GM23338 (cell line): ENCODE results near the gene ARL13A. TPM values are rescaled to one million over a fixed set of nuclear protein-coding genes. Genes with fewer than 3 reads are reported as not detected.

Experiments used
- ATAC-seq: fragments of 200-7000 bp; cut with Tn5 transposase; 3 replicates; pipeline ENCODE4 v1.9.1; 2020
- DNase-seq: peaks from one replicate; pipeline ENCODE4 v3.0.0-alpha.2; 2015; ENCODE audit warnings: low spot score
- H2AFZ ChIP-seq: fragments of 200-600 bp; sonication (generic); 2 replicates; pipeline ENCODE4 v1.8.0; 2016; ENCODE audit warnings: antibody characterized with exemption, mild to moderate bottlenecking, moderate library complexity
- H3F3A ChIP-seq: fragments of 200-600 bp; sonication (generic); replicated peaks from 2 replicates; pipeline ENCODE4 v1.8.0; 2017; ENCODE audit warnings: antibody characterized with exemption, mixed run types, low read depth
- H3K27ac ChIP-seq: fragments of 200-600 bp; sonication (generic); 2 replicates; pipeline ENCODE4 v1.6.1; 2016; ENCODE audit warnings: low read depth
- H3K27me3 ChIP-seq: fragments of 200-600 bp; sonication (generic); 2 replicates; pipeline ENCODE4 v1.8.0; 2016; ENCODE audit warnings: mild to moderate bottlenecking, mixed run types, moderate library complexity; ENCODE audit not compliant: insufficient read depth
- H3K36me3 ChIP-seq: fragments of 200-600 bp; sonication (generic); 2 replicates; pipeline ENCODE4 v1.8.0; 2016; ENCODE audit warnings: mild to moderate bottlenecking; ENCODE audit not compliant: insufficient read depth
- H3K4me1 ChIP-seq: fragments of 200-600 bp; sonication (generic); 2 replicates; pipeline ENCODE4 v1.8.0; 2016; ENCODE audit warnings: mild to moderate bottlenecking, moderate library complexity; ENCODE audit not compliant: insufficient read depth
- H3K4me2 ChIP-seq: fragments of 200-600 bp; sonication (generic); 2 replicates; pipeline ENCODE4 v1.7.1; 2017; ENCODE audit warnings: mixed run types
- H3K4me3 ChIP-seq: fragments of 200-600 bp; sonication (generic); 2 replicates; pipeline ENCODE4 v1.6.1; 2016; ENCODE audit warnings: mixed run types
- H3K79me2 ChIP-seq: fragments of 200-600 bp; sonication (generic); replicated peaks from 2 replicates; pipeline ENCODE4 v1.8.0; 2017; ENCODE audit warnings: mild to moderate bottlenecking; ENCODE audit not compliant: insufficient read depth
- H3K9me2 ChIP-seq: fragments of 200-600 bp; sonication (generic); 2 replicates; pipeline ENCODE4 v1.8.0; 2017; ENCODE audit not compliant: insufficient read depth
- H4K20me1 ChIP-seq: fragments of 200-600 bp; sonication (generic); replicated peaks from 2 replicates; pipeline ENCODE4 v1.8.0; 2017; ENCODE audit warnings: mild to moderate bottlenecking; ENCODE audit not compliant: insufficient read depth
- H3K27ac Mint-ChIP-seq: 2 replicates; pipeline ENCODE4 v1.8.0; 2020; ENCODE audit warnings: inconsistent platforms, mild to moderate bottlenecking, moderate library complexity, mixed read lengths
- H3K27me3 Mint-ChIP-seq: 3 replicates; pipeline ENCODE4 v1.8.0; 2022; ENCODE audit warnings: low read depth, mild to moderate bottlenecking, moderate library complexity, mixed read lengths, inconsistent platforms; ENCODE audit not compliant: insufficient read depth, poor library complexity
- H3K36me3 Mint-ChIP-seq: 3 replicates; pipeline ENCODE4 v1.8.0; 2021; ENCODE audit warnings: low read depth, mild to moderate bottlenecking, inconsistent platforms, moderate library complexity, mixed read lengths
- H3K4me1 Mint-ChIP-seq: 3 replicates; pipeline ENCODE4 v1.8.0; 2020; ENCODE audit warnings: mild to moderate bottlenecking, inconsistent platforms, mixed read lengths
- H3K4me3 Mint-ChIP-seq: 3 replicates; pipeline ENCODE4 v1.8.0; 2021; ENCODE audit warnings: moderate library complexity, mild to moderate bottlenecking, inconsistent platforms, mixed read lengths
- H3K9me3 Mint-ChIP-seq: 3 replicates; pipeline ENCODE4 v1.8.0; 2020; ENCODE audit warnings: moderate library complexity, mild to moderate bottlenecking, inconsistent platforms, mixed read lengths
- CTCF ChIP-seq, 2 experiments: fragments of 200-600 bp in 1 of 2; sonication (generic) in 1 of 2; conservative IDR thresholded peaks; 2 replicates each; pipeline versions ENCODE4 v1.5.1 to v1.6.1; 2016 to 2017; ENCODE audit warnings: antibody characterized with exemption in 2 of 2, low read depth in 2 of 2, mild to moderate bottlenecking in 2 of 2, moderate library complexity in 1 of 2
- ETS1 ChIP-seq: IDR thresholded peaks from 2 replicates; pipeline ENCODE4 v1.6.1; 2016; ENCODE audit warnings: antibody characterized with exemption
- EZH2 ChIP-seq: fragments of 200-600 bp; sonication (generic); IDR thresholded peaks from one replicate; pipeline ENCODE4 v1.8.0; 2017; ENCODE audit warnings: antibody characterized with exemption, mild to moderate bottlenecking, low read depth; ENCODE audit not compliant: unreplicated experiment
- EZH2phosphoT487 ChIP-seq: fragments of 200-600 bp; sonication (generic); IDR thresholded peaks from one replicate; pipeline ENCODE4 v1.8.1; 2018; ENCODE audit warnings: antibody characterized with exemption; ENCODE audit not compliant: unreplicated experiment
- JUNB ChIP-seq: IDR thresholded peaks from one replicate; pipeline ENCODE4 v1.6.1; 2016; ENCODE audit warnings: antibody characterized with exemption; ENCODE audit not compliant: unreplicated experiment
- NANOG ChIP-seq: IDR thresholded peaks from 2 replicates; pipeline ENCODE4 v1.6.1; 2016; ENCODE audit warnings: antibody characterized with exemption, borderline replicate concordance
- POLR2AphosphoS5 ChIP-seq: IDR thresholded peaks from 2 replicates; pipeline ENCODE4 v1.6.1; 2016; ENCODE audit warnings: antibody characterized with exemption, low read depth
- STAT1 ChIP-seq: IDR thresholded peaks from one replicate; pipeline ENCODE4 v1.6.1; 2016; ENCODE audit warnings: antibody characterized with exemption; ENCODE audit not compliant: unreplicated experiment
- ZNF114 ChIP-seq: fragments of 250-450 bp; sonication (Bioruptor Pico); IDR thresholded peaks from 2 replicates; pipeline ENCODE4 v1.5.0; 2020; ENCODE audit warnings: mild to moderate bottlenecking, moderate library complexity
- ZNF331 ChIP-seq: fragments of 250-450 bp; sonication (Bioruptor Pico); IDR thresholded peaks from 2 replicates; pipeline ENCODE4 v1.5.0; 2020; ENCODE audit warnings: low read depth, mild to moderate bottlenecking, moderate library complexity
- polyA plus RNA-seq: library from polyadenylated mRNA; unstranded; fragments of >200 nt; fragmentation: Nextera tagmentation; extraction: Ambion mirVana; gene quantifications from 2 replicates; pipeline ENCODE4 v1.2.1, GENCODE V29; 2016
- total RNA-seq: library from RNA; depleted of rRNA; stranded (reverse); fragments of >200 nt; shearing (Covaris generic); gene quantifications from 2 replicates; pipeline ENCODE4 v1.2.3, GENCODE V29; 2014
- TF ChIP-seq, protein P1 (sequence below): IDR thresholded peaks from one replicate; pipeline ENCODE4 v1.6.1; 2018; ENCODE audit warnings: antibody characterized with exemption; ENCODE audit not compliant: unreplicated experiment
- TF ChIP-seq, protein P2 (sequence below): fragments of 250-450 bp; sonication (Bioruptor Pico); IDR thresholded peaks from 2 replicates; pipeline ENCODE4 v1.5.0; 2020; ENCODE audit warnings: mild to moderate bottlenecking, moderate library complexity

The ARL13A gene
- total and polyA plus RNA-seq, 2 experiments from 2014 or later: not detected

GRCh38 chrX:101037231-101037630 lies 67.7 kb downstream of the ARL13A start:
- Mint-ChIP-seq H3K27ac (no peak overlapping the region), H3K36me3 (peaks cover 9% of the 10 kb centered on the region; the same call in 2 of the 3 replicates), H3K9me3 (no peaks in the 10 kb centered on the region)

More at GRCh38 chrX:101037231-101037630, 67.7 kb downstream of the ARL13A start:
- H3K27me3 ChIP-seq: no peaks in the 10 kb centered on the region
- Mint-ChIP-seq H3K27me3 (no peaks in the 10 kb centered on the region), H3K4me1 (no peaks in the 10 kb centered on the region), H3K4me3 (no peak overlapping the region)
- no peaks in the 10 kb centered on the region for H3K9me2 ChIP-seq
- TF ChIP-seq CTCF (conservative IDR thresholded peaks at IDR 0.05; ENCODE audit: low read depth in 2 of 2) (no peak), NANOG (no peak), EZH2phosphoT487 (no peak), EZH2 (no peak), ETS1 (no peak), ZNF114 (CRISPR knock-in tag) (no peak), STAT1 (no peak), ZNF331 (CRISPR knock-in tag) (no peak), JUNB (no peak), POLR2AphosphoS5 (no peak)
- TF ChIP-seq, protein P1, sequence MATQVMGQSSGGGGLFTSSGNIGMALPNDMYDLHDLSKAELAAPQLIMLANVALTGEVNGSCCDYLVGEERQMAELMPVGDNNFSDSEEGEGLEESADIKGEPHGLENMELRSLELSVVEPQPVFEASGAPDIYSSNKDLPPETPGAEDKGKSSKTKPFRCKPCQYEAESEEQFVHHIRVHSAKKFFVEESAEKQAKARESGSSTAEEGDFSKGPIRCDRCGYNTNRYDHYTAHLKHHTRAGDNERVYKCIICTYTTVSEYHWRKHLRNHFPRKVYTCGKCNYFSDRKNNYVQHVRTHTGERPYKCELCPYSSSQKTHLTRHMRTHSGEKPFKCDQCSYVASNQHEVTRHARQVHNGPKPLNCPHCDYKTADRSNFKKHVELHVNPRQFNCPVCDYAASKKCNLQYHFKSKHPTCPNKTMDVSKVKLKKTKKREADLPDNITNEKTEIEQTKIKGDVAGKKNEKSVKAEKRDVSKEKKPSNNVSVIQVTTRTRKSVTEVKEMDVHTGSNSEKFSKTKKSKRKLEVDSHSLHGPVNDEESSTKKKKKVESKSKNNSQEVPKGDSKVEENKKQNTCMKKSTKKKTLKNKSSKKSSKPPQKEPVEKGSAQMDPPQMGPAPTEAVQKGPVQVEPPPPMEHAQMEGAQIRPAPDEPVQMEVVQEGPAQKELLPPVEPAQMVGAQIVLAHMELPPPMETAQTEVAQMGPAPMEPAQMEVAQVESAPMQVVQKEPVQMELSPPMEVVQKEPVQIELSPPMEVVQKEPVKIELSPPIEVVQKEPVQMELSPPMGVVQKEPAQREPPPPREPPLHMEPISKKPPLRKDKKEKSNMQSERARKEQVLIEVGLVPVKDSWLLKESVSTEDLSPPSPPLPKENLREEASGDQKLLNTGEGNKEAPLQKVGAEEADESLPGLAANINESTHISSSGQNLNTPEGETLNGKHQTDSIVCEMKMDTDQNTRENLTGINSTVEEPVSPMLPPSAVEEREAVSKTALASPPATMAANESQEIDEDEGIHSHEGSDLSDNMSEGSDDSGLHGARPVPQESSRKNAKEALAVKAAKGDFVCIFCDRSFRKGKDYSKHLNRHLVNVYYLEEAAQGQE: no peak
- TF ChIP-seq, protein P2, sequence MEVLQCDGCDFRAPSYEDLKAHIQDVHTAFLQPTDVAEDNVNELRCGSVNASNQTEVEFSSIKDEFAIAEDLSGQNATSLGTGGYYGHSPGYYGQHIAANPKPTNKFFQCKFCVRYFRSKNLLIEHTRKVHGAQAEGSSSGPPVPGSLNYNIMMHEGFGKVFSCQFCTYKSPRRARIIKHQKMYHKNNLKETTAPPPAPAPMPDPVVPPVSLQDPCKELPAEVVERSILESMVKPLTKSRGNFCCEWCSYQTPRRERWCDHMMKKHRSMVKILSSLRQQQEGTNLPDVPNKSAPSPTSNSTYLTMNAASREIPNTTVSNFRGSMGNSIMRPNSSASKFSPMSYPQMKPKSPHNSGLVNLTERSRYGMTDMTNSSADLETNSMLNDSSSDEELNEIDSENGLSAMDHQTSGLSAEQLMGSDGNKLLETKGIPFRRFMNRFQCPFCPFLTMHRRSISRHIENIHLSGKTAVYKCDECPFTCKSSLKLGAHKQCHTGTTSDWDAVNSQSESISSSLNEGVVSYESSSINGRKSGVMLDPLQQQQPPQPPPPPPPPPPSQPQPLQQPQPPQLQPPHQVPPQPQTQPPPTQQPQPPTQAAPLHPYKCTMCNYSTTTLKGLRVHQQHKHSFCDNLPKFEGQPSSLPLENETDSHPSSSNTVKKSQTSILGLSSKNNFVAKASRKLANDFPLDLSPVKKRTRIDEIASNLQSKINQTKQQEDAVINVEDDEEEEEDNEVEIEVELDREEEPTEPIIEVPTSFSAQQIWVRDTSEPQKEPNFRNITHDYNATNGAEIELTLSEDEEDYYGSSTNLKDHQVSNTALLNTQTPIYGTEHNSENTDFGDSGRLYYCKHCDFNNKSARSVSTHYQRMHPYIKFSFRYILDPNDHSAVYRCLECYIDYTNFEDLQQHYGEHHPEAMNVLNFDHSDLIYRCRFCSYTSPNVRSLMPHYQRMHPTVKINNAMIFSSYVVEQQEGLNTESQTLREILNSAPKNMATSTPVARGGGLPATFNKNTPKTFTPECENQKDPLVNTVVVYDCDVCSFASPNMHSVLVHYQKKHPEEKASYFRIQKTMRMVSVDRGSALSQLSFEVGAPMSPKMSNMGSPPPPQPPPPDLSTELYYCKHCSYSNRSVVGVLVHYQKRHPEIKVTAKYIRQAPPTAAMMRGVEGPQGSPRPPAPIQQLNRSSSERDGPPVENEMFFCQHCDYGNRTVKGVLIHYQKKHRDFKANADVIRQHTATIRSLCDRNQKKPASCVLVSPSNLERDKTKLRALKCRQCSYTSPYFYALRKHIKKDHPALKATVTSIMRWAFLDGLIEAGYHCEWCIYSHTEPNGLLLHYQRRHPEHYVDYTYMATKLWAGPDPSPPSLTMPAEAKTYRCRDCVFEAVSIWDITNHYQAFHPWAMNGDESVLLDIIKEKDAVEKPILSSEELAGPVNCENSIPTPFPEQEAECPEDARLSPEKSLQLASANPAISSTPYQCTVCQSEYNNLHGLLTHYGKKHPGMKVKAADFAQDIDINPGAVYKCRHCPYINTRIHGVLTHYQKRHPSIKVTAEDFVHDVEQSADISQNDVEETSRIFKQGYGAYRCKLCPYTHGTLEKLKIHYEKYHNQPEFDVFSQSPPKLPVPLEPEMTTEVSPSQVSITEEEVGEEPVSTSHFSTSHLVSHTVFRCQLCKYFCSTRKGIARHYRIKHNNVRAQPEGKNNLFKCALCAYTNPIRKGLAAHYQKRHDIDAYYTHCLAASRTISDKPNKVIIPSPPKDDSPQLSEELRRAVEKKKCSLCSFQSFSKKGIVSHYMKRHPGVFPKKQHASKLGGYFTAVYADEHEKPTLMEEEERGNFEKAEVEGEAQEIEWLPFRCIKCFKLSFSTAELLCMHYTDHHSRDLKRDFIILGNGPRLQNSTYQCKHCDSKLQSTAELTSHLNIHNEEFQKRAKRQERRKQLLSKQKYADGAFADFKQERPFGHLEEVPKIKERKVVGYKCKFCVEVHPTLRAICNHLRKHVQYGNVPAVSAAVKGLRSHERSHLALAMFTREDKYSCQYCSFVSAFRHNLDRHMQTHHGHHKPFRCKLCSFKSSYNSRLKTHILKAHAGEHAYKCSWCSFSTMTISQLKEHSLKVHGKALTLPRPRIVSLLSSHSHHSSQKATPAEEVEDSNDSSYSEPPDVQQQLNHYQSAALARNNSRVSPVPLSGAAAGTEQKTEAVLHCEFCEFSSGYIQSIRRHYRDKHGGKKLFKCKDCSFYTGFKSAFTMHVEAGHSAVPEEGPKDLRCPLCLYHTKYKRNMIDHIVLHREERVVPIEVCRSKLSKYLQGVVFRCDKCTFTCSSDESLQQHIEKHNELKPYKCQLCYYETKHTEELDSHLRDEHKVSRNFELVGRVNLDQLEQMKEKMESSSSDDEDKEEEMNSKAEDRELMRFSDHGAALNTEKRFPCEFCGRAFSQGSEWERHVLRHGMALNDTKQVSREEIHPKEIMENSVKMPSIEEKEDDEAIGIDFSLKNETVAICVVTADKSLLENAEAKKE: no peak
- no peak overlapping the region for H3K4me2 ChIP-seq
- H3K27ac ChIP-seq: no peak overlapping the region
- no peaks in the 10 kb centered on the region for H4K20me1 ChIP-seq
- no peaks in the 10 kb centered on the region for H3F3A ChIP-seq
- no peaks in the 10 kb centered on the region for H3K79me2 ChIP-seq
- H3K36me3 ChIP-seq: no peaks in the 10 kb centered on the region
- no peaks in the 10 kb centered on the region for H3K4me1 ChIP-seq
- H3K4me3 ChIP-seq: no peak overlapping the region
- H2AFZ ChIP-seq: no peak overlapping the region
- ATAC-seq: no peak
- no peak for DNase-seq
